Right ventricle myocardium superior (tissue), 1 donor: ENCODE measurements around the gene SPANXN1. TPM values are rescaled to one million over a fixed set of nuclear protein-coding genes. Genes with fewer than 3 reads are reported as not detected.
"Not testable (repeated sequence)": the region's sequence is repeated elsewhere in the genome, so short reads cannot be mapped to it uniquely, and the experiment has no call there.

Source experiments
- ATAC-seq: fragments of 200-7000 bp; cut with Tn5 transposase; one replicate; pipeline ENCODE4 v1.9.1; 2020; ENCODE audit warnings: mild to moderate bottlenecking; ENCODE audit not compliant: poor library complexity
- DNase-seq: peaks from one replicate; pipeline ENCODE4 v3.0.0-alpha.2; 2020
- intact Hi-C: fragments of 100-400 bp; cut with DNase I; formaldehyde crosslinking; loops from one replicate; pipeline ENCODE4 v1.11.2; 2022
- long read RNA-seq: library from polyadenylated mRNA; unstranded; transcript quantifications from one replicate; pipeline ENCODE4 v2.0.0, GENCODE V29; 2021
- total RNA-seq: library from RNA; stranded (reverse); fragmentation: NEBNext Ultra II Directional; extraction: Animal tissue kit (Norgen Biotek cat#: 25700); gene quantifications from one replicate; pipeline ENCODE4 v1.2.1, GENCODE V29; 2021
- donor health status: DM: no; HTN: yes; CAD: no; lungs with severe emphysema.

The SPANXN1 gene, protein sequence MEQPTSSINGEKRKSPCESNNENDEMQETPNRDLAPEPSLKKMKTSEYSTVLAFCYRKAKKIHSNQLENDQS
- total RNA-seq = not detected
- long read RNA-seq = 0 reads

DNA sequence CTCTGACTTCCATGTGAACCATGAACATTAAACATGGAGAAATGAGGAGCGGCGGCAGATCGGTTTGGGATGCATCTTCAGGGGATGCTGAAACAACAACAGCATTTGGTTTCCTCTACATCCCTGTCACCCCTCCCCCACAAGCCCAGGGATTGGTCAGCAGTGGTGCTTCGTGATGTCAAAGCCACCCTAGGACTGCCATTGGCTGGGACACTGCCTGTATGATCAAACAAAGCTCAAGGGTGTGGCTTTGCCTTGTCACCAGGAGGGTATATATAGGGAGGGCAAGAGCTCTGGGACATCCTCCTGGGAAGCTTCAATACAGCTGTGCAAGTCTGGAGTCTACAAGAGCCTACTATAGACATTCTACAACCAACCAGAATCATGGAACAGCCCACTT, at the start of gene SPANXN1:
Gene SPANXN1 (plus strand): TSS at position 301 of the 400 bp plus-strand sequence. CDS start 84 bp downstream, at position 385.
- DNase-seq, ATAC-seq, intact Hi-C loops: not testable (repeated sequence)

DNA sequence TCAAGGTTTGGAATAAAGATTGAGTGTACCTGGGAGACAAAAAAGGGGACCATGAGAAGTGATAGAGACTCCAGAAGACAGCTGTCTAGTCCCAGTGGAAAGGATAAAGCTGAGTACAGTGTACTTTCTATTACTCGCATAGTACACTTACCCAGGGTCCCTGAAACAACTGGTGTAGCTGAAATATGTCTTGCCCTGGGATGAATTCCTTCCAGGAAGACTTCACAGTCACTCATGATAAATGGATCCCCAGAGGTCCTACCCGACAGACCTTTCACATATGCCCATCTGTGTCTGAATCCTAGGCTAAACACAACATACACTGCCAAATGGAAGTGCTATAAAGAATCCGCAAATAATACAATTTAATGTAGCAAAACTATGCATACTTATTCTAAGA, 48.2 kb upstream of the SPANXN1 start:
- intact Hi-C loops = no loop called here
- ATAC-seq (no peak), DNase-seq (no peak)

DNA sequence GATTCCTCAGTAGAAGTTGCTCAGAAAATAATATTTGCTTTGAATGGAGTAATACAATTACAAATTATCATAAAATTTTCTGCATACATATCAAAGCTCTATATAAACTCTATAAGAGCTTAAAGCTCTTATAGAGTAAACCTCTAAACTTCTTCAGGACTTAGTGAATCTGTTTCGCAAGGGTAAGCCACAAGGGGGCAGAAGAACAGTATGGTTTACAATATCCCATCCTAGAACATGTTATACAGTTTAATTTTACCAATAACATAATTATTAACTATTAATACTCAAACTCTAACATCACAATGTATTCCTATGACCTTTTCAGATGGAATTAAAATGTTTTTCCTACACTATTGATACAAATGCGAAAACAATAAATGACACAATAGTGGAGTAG, 33.8 kb upstream of the SPANXN1 start:
- no peak for DNase-seq
- ATAC-seq = no peak

DNA sequence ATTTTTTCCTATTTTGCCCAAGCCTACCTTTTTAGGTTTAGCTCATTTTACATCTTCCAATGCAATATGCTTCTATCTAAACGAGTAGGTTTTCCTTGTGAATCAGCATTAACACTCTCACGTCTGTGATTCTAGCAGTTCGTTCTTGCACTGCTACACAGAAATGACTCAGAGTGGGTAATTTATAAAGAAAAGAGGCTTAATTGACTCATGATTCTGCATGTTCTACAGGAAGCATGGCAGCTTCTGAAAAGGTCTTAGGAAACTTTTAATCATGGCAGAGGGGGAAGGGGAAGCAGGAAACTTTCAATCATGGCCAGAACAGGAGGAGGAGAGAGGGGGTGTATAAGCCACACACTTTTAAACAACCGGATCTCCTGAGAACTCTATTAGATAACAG, 44.9 kb downstream of the SPANXN1 start:
- ATAC-seq = no peak
- intact Hi-C loops = no loop called here
- DNase-seq = no peak

More for the DNA sequence above, 33.8 kb upstream of the SPANXN1 start:
- intact Hi-C loops = no loop called here
